ENCODE data around the gene ZNF747.
"Not testable (repeated sequence)": the region's sequence is repeated elsewhere in the genome, so short reads cannot be mapped to it uniquely, and the experiment has no call there.

Gene ZNF747

GRCh38 chr16:30533748-30534367 is 800 bp downstream of the ZNF747 start:
- no peak for DNase-seq (ENCODE audit: low read depth)

- DNase-seq (ENCODE audit: low read depth): no peak
These were observed 1.5 kb downstream of the ZNF747 start for GRCh38 chr16:30533146-30533522.

GRCh38 chr16:30532285-30533145 is 2.1 kb downstream of the ZNF747 start:
- DNase-seq (ENCODE audit: low read depth): no peak

- DNase-seq (ENCODE audit: low read depth): no peak
These were observed 4.3 kb downstream of the ZNF747 start for GRCh38 chr16:30530163-30531037.

- DNase-seq (ENCODE audit: low read depth): no peak
These were observed 5.7 kb downstream of the ZNF747 start for GRCh38 chr16:30528799-30529457.

GRCh38 chr16:30527635-30528178 is 7.0 kb downstream of the ZNF747 start:
- DNase-seq (ENCODE audit: low read depth): no peak

- peak; percentile 74 for DNase-seq (ENCODE audit: low read depth)
These were observed 7.6 kb downstream of the ZNF747 start for GRCh38 chr16:30526823-30527634.

- DNase-seq (ENCODE audit: low read depth): no peak
These were observed 8.4 kb downstream of the ZNF747 start, which contains the start of gene ZNF768 for GRCh38 chr16:30526137-30526822. TSS of gene ZNF768 (minus strand) at chr16:30526566. CDS start at chr16:30526413, 153 bp downstream.

- DNase-seq (ENCODE audit: low read depth): no peak
These were observed 8.9 kb downstream of the ZNF747 start for GRCh38 chr16:30525844-30526136.

- no peak for DNase-seq (ENCODE audit: low read depth)
These were observed 9.8 kb downstream of the ZNF747 start for GRCh38 chr16:30524575-30525568.

GRCh38 chr16:30523768-30524574 is 10.7 kb downstream of the ZNF747 start:
- no peak for DNase-seq (ENCODE audit: low read depth)

GRCh38 chr16:30522702-30523463 is 11.8 kb downstream of the ZNF747 start:
- not testable (repeated sequence) for DNase-seq (ENCODE audit: low read depth)

GRCh38 chr16:30521873-30522641 is 12.6 kb downstream of the ZNF747 start:
- DNase-seq (ENCODE audit: low read depth): no peak

GRCh38 chr16:30521476-30521872 is 13.2 kb downstream of the ZNF747 start:
- DNase-seq (ENCODE audit: low read depth): no peak

- no peak for DNase-seq (ENCODE audit: low read depth)
These were observed 15.3 kb downstream of the ZNF747 start for GRCh38 chr16:30519120-30520049.

- no peak for DNase-seq (ENCODE audit: low read depth)
These were observed 16.1 kb downstream of the ZNF747 start for GRCh38 chr16:30518552-30518951.
